Fibroblast of skin of abdomen (primary cell): ENCODE data around the gene LKAAEAR1.
A peak's percentile ranks its signal among the peaks of the same experiment; 100 is the strongest.

ENCODE experiments used
- DNase-seq: peaks from one replicate; pipeline ENCODE4 v3.0.0-alpha.2; 2013

Gene LKAAEAR1

GRCh38 chr20:64077876-64078551, 6.2 kb downstream of the LKAAEAR1 start:
- no peak for DNase-seq

- DNase-seq: no peak
These were observed 6.7 kb downstream of the LKAAEAR1 start for GRCh38 chr20:64077541-64077875.

GRCh38 chr20:64077094-64077493, 7.1 kb downstream of the LKAAEAR1 start:
- DNase-seq: no peak

- no peak for DNase-seq
These were observed 7.9 kb downstream of the LKAAEAR1 start for GRCh38 chr20:64076061-64076997.

GRCh38 chr20:64075556-64075955, 8.6 kb downstream of the LKAAEAR1 start:
- no peak for DNase-seq

GRCh38 chr20:64074963-64075362, 9.2 kb downstream of the LKAAEAR1 start:
- no peak for DNase-seq

GRCh38 chr20:64074184-64074789, 9.9 kb downstream of the LKAAEAR1 start:
- no peak for DNase-seq

- DNase-seq: no peak
These were observed 10.6 kb downstream of the LKAAEAR1 start for GRCh38 chr20:64073476-64074183.

GRCh38 chr20:64072498-64073063, 11.6 kb downstream of the LKAAEAR1 start:
- no peak for DNase-seq

GRCh38 chr20:64071341-64072332, 12.6 kb downstream of the LKAAEAR1 start:
- no peak for DNase-seq

GRCh38 chr20:64070244-64070993, 13.8 kb downstream of the LKAAEAR1 start:
- no peak for DNase-seq

- DNase-seq: peak; percentile 12
These were observed 14.5 kb downstream of the LKAAEAR1 start for GRCh38 chr20:64069614-64070243.

- no peak for DNase-seq
These were observed 15.0 kb downstream of the LKAAEAR1 start for GRCh38 chr20:64069209-64069613.

- no peak for DNase-seq
These were observed 15.6 kb downstream of the LKAAEAR1 start for GRCh38 chr20:64068386-64069208.

- no peak for DNase-seq
These were observed 16.4 kb downstream of the LKAAEAR1 start for GRCh38 chr20:64067733-64068307.

- no peak for DNase-seq
These were observed 17.1 kb downstream of the LKAAEAR1 start for GRCh38 chr20:64067005-64067632.

- DNase-seq: peak; percentile 51
These were observed 18.2 kb downstream of the LKAAEAR1 start for GRCh38 chr20:64065974-64066343.
